C4-2B (cell line): ENCODE data around the gene ZNF385A.

Experiments
- ZFX ChIP-seq: fragments of 450-650 bp; IDR thresholded peaks from 2 replicates; pipeline ENCODE4 v1.6.1; 2017
- TF ChIP-seq, protein P1 (sequence below): fragments of 450-650 bp; conservative IDR thresholded peaks from 2 replicates; pipeline ENCODE4 v1.5.1; 2017; ENCODE audit warnings: mild to moderate bottlenecking

DNA sequence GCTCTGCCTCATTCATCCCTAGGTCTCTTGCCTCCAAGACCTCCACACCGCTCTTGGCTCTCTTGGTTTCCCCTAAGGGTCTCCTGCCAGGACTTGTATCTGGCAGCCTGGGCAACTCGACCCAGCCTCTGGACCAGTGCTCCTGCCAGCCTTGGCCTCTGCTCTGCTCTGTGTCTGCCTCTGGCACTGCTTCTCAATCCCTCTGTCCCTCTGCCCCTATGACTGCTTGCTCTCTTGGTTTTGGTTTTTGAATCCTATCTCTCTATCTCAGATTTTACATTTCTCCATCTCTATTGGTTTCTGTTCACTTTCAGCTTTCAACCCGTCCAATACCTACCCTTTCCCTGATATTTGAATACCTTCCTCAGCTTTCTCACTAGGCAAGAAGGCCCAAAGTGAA is 28.3 kb upstream of the ZNF385A start:
- TF ChIP-seq, protein P1, sequence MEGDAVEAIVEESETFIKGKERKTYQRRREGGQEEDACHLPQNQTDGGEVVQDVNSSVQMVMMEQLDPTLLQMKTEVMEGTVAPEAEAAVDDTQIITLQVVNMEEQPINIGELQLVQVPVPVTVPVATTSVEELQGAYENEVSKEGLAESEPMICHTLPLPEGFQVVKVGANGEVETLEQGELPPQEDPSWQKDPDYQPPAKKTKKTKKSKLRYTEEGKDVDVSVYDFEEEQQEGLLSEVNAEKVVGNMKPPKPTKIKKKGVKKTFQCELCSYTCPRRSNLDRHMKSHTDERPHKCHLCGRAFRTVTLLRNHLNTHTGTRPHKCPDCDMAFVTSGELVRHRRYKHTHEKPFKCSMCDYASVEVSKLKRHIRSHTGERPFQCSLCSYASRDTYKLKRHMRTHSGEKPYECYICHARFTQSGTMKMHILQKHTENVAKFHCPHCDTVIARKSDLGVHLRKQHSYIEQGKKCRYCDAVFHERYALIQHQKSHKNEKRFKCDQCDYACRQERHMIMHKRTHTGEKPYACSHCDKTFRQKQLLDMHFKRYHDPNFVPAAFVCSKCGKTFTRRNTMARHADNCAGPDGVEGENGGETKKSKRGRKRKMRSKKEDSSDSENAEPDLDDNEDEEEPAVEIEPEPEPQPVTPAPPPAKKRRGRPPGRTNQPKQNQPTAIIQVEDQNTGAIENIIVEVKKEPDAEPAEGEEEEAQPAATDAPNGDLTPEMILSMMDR = no peak
- TF ChIP-seq ZFX = no peak
